ENCODE measurements around the gene KRTAP9-8.
"Not testable (repeated sequence)": the region's sequence is repeated elsewhere in the genome, so short reads cannot be mapped to it uniquely, and the experiment has no call there.

KRTAP9-8 gene

GRCh38 chr17:41237949-41238437 is at the start of gene KRTAP9-8:
Gene KRTAP9-8 (plus strand): TSS chr17:41237999. CDS start chr17:41238052, 53 bp downstream.
- DNase-seq: not testable (repeated sequence)

- DNase-seq: not testable (repeated sequence)
Observed at GRCh38 chr17:41189837-41190318, 47.9 kb upstream of the KRTAP9-8 start, which contains the start of gene KRTAP9-1. Gene KRTAP9-1 (plus strand): TSS chr17:41189887. CDS start chr17:41189887, 0 bp downstream.

GRCh38 chr17:41190328-41190727 is 47.5 kb upstream of the KRTAP9-8 start:
- DNase-seq: no peak

- no peak for DNase-seq
Observed at GRCh38 chr17:41196068-41196467, 41.7 kb upstream of the KRTAP9-8 start.

- DNase-seq: no peak
Observed at GRCh38 chr17:41199421-41200078, 38.2 kb upstream of the KRTAP9-8 start.

GRCh38 chr17:41211845-41212466 is 25.8 kb upstream of the KRTAP9-8 start:
- no peak for DNase-seq

GRCh38 chr17:41212524-41213169 is 25.2 kb upstream of the KRTAP9-8 start:
- no peak for DNase-seq

GRCh38 chr17:41215681-41216080 is 22.1 kb upstream of the KRTAP9-8 start:
- DNase-seq: no peak

GRCh38 chr17:41223821-41224220 is 14.0 kb upstream of the KRTAP9-8 start:
- no peak for DNase-seq

GRCh38 chr17:41226051-41226450 is 11.7 kb upstream of the KRTAP9-8 start:
- no peak for DNase-seq

GRCh38 chr17:41226598-41227095 is 11.2 kb upstream of the KRTAP9-8 start, which contains the start of gene KRTAP9-2:
Gene KRTAP9-2 (plus strand): TSS chr17:41226648. CDS start chr17:41226655, 7 bp downstream.
- DNase-seq: not testable (repeated sequence)

- DNase-seq: no peak
Observed at GRCh38 chr17:41230094-41230493, 7.7 kb upstream of the KRTAP9-8 start.

- DNase-seq: no peak
Observed at GRCh38 chr17:41231731-41232130, 6.1 kb upstream of the KRTAP9-8 start.

GRCh38 chr17:41232399-41233105 is 5.2 kb upstream of the KRTAP9-8 start, which contains the start of gene KRTAP9-3:
Gene KRTAP9-3 (plus strand): TSS chr17:41232449. CDS start chr17:41232502, 53 bp downstream.
- not testable (repeated sequence) for DNase-seq

- DNase-seq: not testable (repeated sequence)
Observed at GRCh38 chr17:41237116-41237515, 683 bp upstream of the KRTAP9-8 start.

GRCh38 chr17:41246995-41247787 is 9.4 kb downstream of the KRTAP9-8 start:
- DNase-seq: not testable (repeated sequence)

GRCh38 chr17:41249637-41250240 is 11.9 kb downstream of the KRTAP9-8 start, which contains the start of gene KRTAP9-4:
Gene KRTAP9-4 (plus strand): TSS chr17:41249687. CDS start chr17:41249721, 34 bp downstream.
- not testable (repeated sequence) for DNase-seq

- no peak for DNase-seq
Observed at GRCh38 chr17:41251261-41251660, 13.5 kb downstream of the KRTAP9-8 start.

- DNase-seq: no peak
Observed at GRCh38 chr17:41254861-41255260, 17.1 kb downstream of the KRTAP9-8 start.

- DNase-seq: not testable (repeated sequence)
Observed at GRCh38 chr17:41255381-41256290, 17.8 kb downstream of the KRTAP9-8 start, which contains the start of gene KRTAP9-9. Gene KRTAP9-9 (plus strand): TSS chr17:41255384.

Data from activated gamma-delta T cell treated with Interleukin-2 at 50 U/mL for 16 hours (primary cell).